ENCODE data around the gene PTS.

- no peak for TF ChIP-seq POLR2A (IDR thresholded peaks at IDR 0.05; ENCODE audit: low read depth, low read length)
- TF ChIP-seq POLR2AphosphoS5 (IDR thresholded peaks at IDR 0.05; ENCODE audit: low read depth, low read length): no peak
- TF ChIP-seq TAF1 (IDR thresholded peaks at IDR 0.05; ENCODE audit: low read depth, low read length): no peak
- TF ChIP-seq SPI1 (IDR thresholded peaks at IDR 0.05; ENCODE audit: low read depth, low read length): no peak
- TF ChIP-seq PAX5 (IDR thresholded peaks at IDR 0.05; ENCODE audit: insufficient read depth, low read length, severe bottlenecking): no peak
- no peak for TF ChIP-seq POU2F2 (IDR thresholded peaks at IDR 0.05; ENCODE audit: low read depth, low read length)
Measured at GRCh38 chr11:112219476-112220232, 6.6 kb upstream of the PTS start.
